Esophagus muscularis mucosa (tissue), 4 donors: ENCODE data around the gene SOX5. TPM values are rescaled to one million over a fixed set of nuclear protein-coding genes. Genes with fewer than 3 reads are reported as not detected.

Experiments
- DNase-seq: peaks from one replicate; pipeline ENCODE4 v3.0.0-alpha.2; 2017; ENCODE audit errors: extremely low spot score
- H3K27ac ChIP-seq, 4 donors: fragments of 200-600 bp; sonication (generic); replicated peaks in 1 of 4; 1 replicate in 3 of 4; 2 replicates in 1 of 4; pipeline ENCODE4 v1.5.1; 2016 to 2019; ENCODE audit warnings: mild to moderate bottlenecking in 1 of 4
- H3K27me3 ChIP-seq, 4 donors: fragments of 200-600 bp; sonication (generic); one replicate each; pipeline versions ENCODE4 v1.5.1 to v1.6.0; 2016 to 2019
- H3K36me3 ChIP-seq, 4 donors: fragments of 200-600 bp; sonication (generic); one replicate each; pipeline ENCODE4 v1.5.1; 2016 to 2019
- H3K4me1 ChIP-seq, 4 donors: fragments of 200-600 bp; sonication (generic); one replicate each; pipeline ENCODE4 v1.5.1; 2016 to 2019
- H3K4me3 ChIP-seq, 4 donors: fragments of 200-600 bp; sonication (generic); 1 replicate in 2 of 4; 2 replicates in 2 of 4; pipeline ENCODE4 v1.5.1; 2016 to 2019; ENCODE audit warnings: mild to moderate bottlenecking in 4 of 4, moderate library complexity in 1 of 4
- H3K9me3 ChIP-seq, 4 donors: fragments of 200-600 bp; sonication (generic); 1 replicate in 3 of 4; 2 replicates in 1 of 4; pipeline ENCODE4 v1.5.1; 2016 to 2019
- CTCF ChIP-seq, 3 experiments: fragments of 200-600 bp in 2 of 3; fragments of 450-650 bp in 1 of 3; sonication (generic) in 2 of 3; IDR thresholded peaks; one replicate each; pipeline ENCODE4 v1.5.1; 2017 to 2019; ENCODE audit warnings: antibody characterized with exemption in 3 of 3, mild to moderate bottlenecking in 2 of 3, moderate library complexity in 1 of 3
- EP300 ChIP-seq: sonication (generic); formaldehyde crosslinking; IDR thresholded peaks from one replicate; pipeline ENCODE4 v1.6.1; 2017; ENCODE audit warnings: antibody characterized with exemption
- POLR2A ChIP-seq: fragments of 450-650 bp; IDR thresholded peaks from one replicate; pipeline ENCODE4 v1.6.1; 2017; ENCODE audit warnings: antibody characterized with exemption, moderate library complexity, mild to moderate bottlenecking, low read depth
- POLR2AphosphoS5 ChIP-seq, 2 donors: sonication (generic); formaldehyde crosslinking; IDR thresholded peaks; one replicate each; pipeline ENCODE4 v1.6.1; 2017; ENCODE audit warnings: antibody characterized with exemption in 2 of 2
- WGBS: methylation state at CpG from one replicate; pipeline ENCODE4 v1.1.5; 2018; 5-methylcytosine and 5-hydroxymethylcytosine counted together
- intact Hi-C: fragments of 100-400 bp; cut with DNase I; formaldehyde crosslinking; loops from one replicate; pipeline ENCODE4 v1.15.1; 2023
- total RNA-seq, 4 donors: library from RNA; depleted of rRNA; stranded (reverse); fragments of >200 nt; gene quantifications; one replicate each; pipeline versions ENCODE4 v1.1.0 to v1.2.1, GENCODE V29; 2016

The SOX5 gene
- total RNA-seq, 4 donors from 2014 or later = 7.1 to 11.6 (median 8.8) TPM

DNA sequence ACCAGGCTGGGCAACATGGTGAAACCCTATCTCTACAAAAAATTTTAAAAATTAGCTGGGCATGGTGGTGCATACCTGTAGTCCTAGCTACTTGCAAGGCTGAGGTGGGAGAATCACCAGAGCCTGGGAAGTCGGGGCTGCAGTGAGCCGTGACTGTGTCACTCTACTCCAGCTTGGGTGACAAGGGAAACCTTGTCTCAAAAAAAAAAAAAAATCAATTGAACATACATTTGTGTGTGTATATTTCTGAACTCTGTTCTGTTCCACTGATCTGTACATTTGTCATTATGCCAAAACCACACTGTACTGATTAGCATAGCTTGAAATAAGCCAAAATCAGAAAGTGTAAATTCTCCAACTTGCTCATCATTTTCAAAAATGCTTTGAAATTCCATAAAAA, 254.6 kb downstream of the SOX5 start:
- H3K27me3 ChIP-seq = no peaks in the 10 kb centered on the region
- no peaks in the 10 kb centered on the region for H3K36me3 ChIP-seq
- H3K4me1 ChIP-seq = no peaks in the 10 kb centered on the region
- no peak overlapping the region for H3K27ac ChIP-seq
- WGBS = 94% methylated on average over 2 of the region's 2 CpGs
- H3K9me3 ChIP-seq = no peaks in the 10 kb centered on the region
- intact Hi-C loops = no loop called here
- TF ChIP-seq POLR2AphosphoS5 (IDR thresholded peaks at IDR 0.05) = no peak
- no peak for TF ChIP-seq EP300
- no peak for TF ChIP-seq POLR2A
- no peak for TF ChIP-seq CTCF (IDR thresholded peaks at IDR 0.05)
- DNase-seq = no peak
- no peak overlapping the region for H3K4me3 ChIP-seq

DNA sequence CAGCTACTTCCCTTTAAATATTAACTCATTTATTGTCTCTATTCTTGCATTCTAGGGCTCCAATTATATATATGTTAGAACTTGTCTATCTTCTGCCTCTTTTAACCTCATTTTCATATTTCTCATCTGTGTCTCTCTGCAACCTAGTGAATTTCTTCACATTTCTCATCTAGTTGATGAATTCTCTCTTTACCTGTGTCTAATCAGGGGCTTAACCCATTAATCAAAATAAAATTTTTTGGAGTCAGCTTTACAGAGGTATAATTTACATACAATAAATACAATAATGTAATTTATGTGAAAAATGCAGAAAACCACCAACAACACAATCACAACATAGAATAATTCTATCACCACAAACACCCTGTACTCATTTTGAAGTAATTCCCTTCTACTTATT, 255.2 kb downstream of the SOX5 start:
- TF ChIP-seq POLR2AphosphoS5 (IDR thresholded peaks at IDR 0.05) (no peak), EP300 (no peak), CTCF (IDR thresholded peaks at IDR 0.05) (no peak), POLR2A (no peak)
- no peak overlapping the region for H3K4me3 ChIP-seq
- H3K9me3 ChIP-seq = no peaks in the 10 kb centered on the region
- intact Hi-C loops = no loop called here
- H3K27ac ChIP-seq = no peak overlapping the region
- no peaks in the 10 kb centered on the region for H3K36me3 ChIP-seq
- H3K27me3 ChIP-seq = no peaks in the 10 kb centered on the region
- no peaks in the 10 kb centered on the region for H3K4me1 ChIP-seq
- no peak for DNase-seq

- H3K36me3 ChIP-seq = no peaks in the 10 kb centered on the region
- H3K4me3 ChIP-seq = no peak overlapping the region
- DNase-seq = no peak
- WGBS = 68% methylated on average over 1 of the region's 1 CpG
- no peaks in the 10 kb centered on the region for H3K27me3 ChIP-seq
- H3K4me1 ChIP-seq = no peaks in the 10 kb centered on the region
- no peak overlapping the region for H3K27ac ChIP-seq
- no peaks in the 10 kb centered on the region for H3K9me3 ChIP-seq
- intact Hi-C loops = no loop called here
- TF ChIP-seq EP300 = no peak
- no peak for TF ChIP-seq CTCF (IDR thresholded peaks at IDR 0.05)
- no peak for TF ChIP-seq POLR2A
- TF ChIP-seq POLR2AphosphoS5 (IDR thresholded peaks at IDR 0.05) = no peak
These were observed 261.5 kb downstream of the SOX5 start for GRCh38 chr12:23687947-23688346.

DNA sequence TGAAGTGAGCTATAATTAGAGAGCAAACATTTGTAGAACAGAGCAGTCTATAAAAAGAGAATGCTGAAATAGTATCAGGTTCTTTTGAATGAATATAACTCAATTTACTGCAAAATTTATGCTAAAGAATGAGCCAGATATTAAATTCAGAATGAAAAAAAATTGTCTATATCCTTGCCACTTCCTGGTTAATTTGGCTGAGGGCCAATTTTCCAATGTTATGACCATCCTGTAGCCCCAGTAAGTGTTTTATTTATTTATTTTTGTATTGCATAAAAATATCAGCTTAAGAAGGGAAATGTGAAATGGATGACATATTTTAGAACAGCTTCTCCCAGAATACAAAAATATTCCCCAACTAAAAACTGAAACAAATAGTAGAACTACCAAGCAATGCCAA, 263.4 kb downstream of the SOX5 start:
- intact Hi-C loops = no loop called here
- TF ChIP-seq CTCF (IDR thresholded peaks at IDR 0.05) (no peak), POLR2AphosphoS5 (IDR thresholded peaks at IDR 0.05) (no peak), POLR2A (no peak)
- DNase-seq = no peak
- Histone ChIP-seq H3K36me3 (no peaks in the 10 kb centered on the region), H3K27ac (no peak overlapping the region), H3K4me3 (no peak overlapping the region), H3K9me3 (peaks cover 0 to 5% (median 0%) of the 10 kb centered on the region in 4 donors), H3K27me3 (no peaks in the 10 kb centered on the region), H3K4me1 (no peaks in the 10 kb centered on the region)

DNA sequence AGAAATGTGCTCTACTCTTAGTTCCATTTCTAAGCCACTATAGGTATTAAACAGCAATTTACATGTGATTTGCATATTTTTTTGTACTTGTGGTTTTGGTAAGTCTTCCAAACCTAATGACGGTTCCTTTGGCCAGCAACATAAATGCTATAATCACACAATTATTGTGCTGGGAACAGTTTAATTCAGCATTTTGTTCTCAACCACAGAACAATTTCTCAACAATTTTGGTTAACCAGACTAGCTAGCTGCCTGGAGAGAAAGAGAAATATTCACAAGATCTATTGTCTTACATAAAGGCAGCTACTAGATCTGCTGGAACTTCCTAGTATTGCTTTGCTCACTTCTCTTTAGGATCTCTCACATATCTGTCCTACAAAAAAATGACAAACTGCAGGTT, 265.3 kb downstream of the SOX5 start:
- no peak for DNase-seq
- Histone ChIP-seq H3K9me3 (peaks cover 0 to 9% (median 0%) of the 10 kb centered on the region in 4 donors), H3K4me1 (no peaks in the 10 kb centered on the region), H3K27me3 (no peaks in the 10 kb centered on the region), H3K27ac (no peak overlapping the region), H3K4me3 (no peak overlapping the region), H3K36me3 (no peaks in the 10 kb centered on the region)
- no peak for TF ChIP-seq CTCF (IDR thresholded peaks at IDR 0.05)
- no peak for TF ChIP-seq EP300
- no peak for TF ChIP-seq POLR2AphosphoS5 (IDR thresholded peaks at IDR 0.05)
- TF ChIP-seq POLR2A = no peak
- intact Hi-C loops = no loop called here
- 85% methylated on average over 1 of the region's 1 CpG for WGBS
